DOHH2 (cell line): ENCODE data around the gene VASP.

ENCODE experiments used
- H3F3A ChIP-seq: fragments of 200-600 bp; sonication (generic), shearing (Covaris generic); 2 replicates; pipeline ENCODE4 v1.6.0; 2016; ENCODE audit warnings: antibody characterized with exemption, mild to moderate bottlenecking; ENCODE audit not compliant: control insufficient read depth, insufficient read depth
- H3K27ac ChIP-seq: fragments of 200-600 bp; sonication (generic); 2 replicates; pipeline ENCODE4 v1.5.1; 2014; ENCODE audit warnings: low read depth, mild to moderate bottlenecking, low read length, moderate library complexity
- H3K27me3 ChIP-seq: fragments of 200-600 bp; sonication (generic); 2 replicates; pipeline ENCODE4 v1.6.1; 2014; ENCODE audit warnings: mild to moderate bottlenecking, low read length, mixed read lengths; ENCODE audit not compliant: control insufficient read depth
- H3K36me3 ChIP-seq: fragments of 200-600 bp; sonication (generic); 2 replicates; pipeline ENCODE4 v1.6.1; 2014; ENCODE audit warnings: mild to moderate bottlenecking, low read length, moderate library complexity, mixed read lengths; ENCODE audit not compliant: control insufficient read depth
- H3K4me1 ChIP-seq: fragments of 200-600 bp; sonication (generic); 2 replicates; pipeline ENCODE4 v1.6.1; 2014; ENCODE audit warnings: mild to moderate bottlenecking, low read length, mixed read lengths; ENCODE audit not compliant: control insufficient read depth
- H3K4me2 ChIP-seq: fragments of 200-600 bp; sonication (generic); 2 replicates; pipeline ENCODE4 v1.6.0; 2014; ENCODE audit warnings: mild to moderate bottlenecking, low read length, moderate library complexity
- H3K4me3 ChIP-seq: fragments of 200-600 bp; sonication (generic); 2 replicates; pipeline ENCODE4 v1.5.1; 2014; ENCODE audit warnings: mild to moderate bottlenecking, low read length, mixed read lengths
- H3K79me2 ChIP-seq: fragments of 200-600 bp; sonication (generic); 2 replicates; pipeline ENCODE4 v1.6.1; 2014; ENCODE audit warnings: mild to moderate bottlenecking, low read length, mixed read lengths; ENCODE audit not compliant: control insufficient read depth
- H3K9me2 ChIP-seq: fragments of 200-600 bp; sonication (generic); replicated peaks from 2 replicates; pipeline ENCODE4 v1.6.1; 2014; ENCODE audit warnings: mild to moderate bottlenecking, low read length, mixed read lengths; ENCODE audit not compliant: control insufficient read depth
- H3K9me3 ChIP-seq: fragments of 200-600 bp; sonication (generic); 2 replicates; pipeline ENCODE4 v1.6.1; 2014; ENCODE audit warnings: antibody characterized with exemption, low read length, mixed read lengths; ENCODE audit not compliant: control insufficient read depth, insufficient read depth
- H4K20me1 ChIP-seq: fragments of 200-600 bp; sonication (generic); 2 replicates; pipeline ENCODE4 v1.6.0; 2014; ENCODE audit warnings: low read depth, mild to moderate bottlenecking, antibody characterized with exemption, low read length, moderate library complexity; ENCODE audit not compliant: control insufficient read depth, insufficient read depth
- EZH2phosphoT487 ChIP-seq: fragments of 200-600 bp; sonication (generic); IDR thresholded peaks from 2 replicates; pipeline ENCODE4 v1.6.1; 2017; ENCODE audit warnings: borderline replicate concordance, mild to moderate bottlenecking, antibody characterized with exemption, low read length, moderate library complexity, mixed read lengths
- TF ChIP-seq, protein P1 (sequence below): fragments of 200-600 bp; sonication (generic); IDR thresholded peaks from one replicate; pipeline ENCODE4 v1.5.1; 2014; ENCODE audit warnings: antibody characterized with exemption, mild to moderate bottlenecking, low read depth, low read length; ENCODE audit not compliant: poor library complexity, severe bottlenecking

VASP gene

GRCh38 chr19:45498411-45499195 lies 8.7 kb upstream of the VASP start, which contains the start of gene PPM1N:
PPM1N (plus strand) TSS chr19:45498443; CDS start chr19:45498473, 30 bp downstream.
- Histone ChIP-seq H3K9me2 (no peaks in the 10 kb centered on the region), H3K36me3 (no peaks in the 10 kb centered on the region), H3K79me2 (no peaks in the 10 kb centered on the region), H3F3A (peaks cover 12% of the 10 kb centered on the region), H3K4me2 (peak within 1 kb of the TSS; percentile 99), H3K9me3 (no peaks in the 10 kb centered on the region), H3K4me1 (peaks cover 61% of the 10 kb centered on the region), H3K4me3 (peak within 1 kb of the TSS; percentile 84), H3K27me3 (peaks cover 21% of the 10 kb centered on the region), H3K27ac (peak within 1 kb of the TSS; percentile 46), H4K20me1 (no peaks in the 10 kb centered on the region)
- TF ChIP-seq, protein P1, sequence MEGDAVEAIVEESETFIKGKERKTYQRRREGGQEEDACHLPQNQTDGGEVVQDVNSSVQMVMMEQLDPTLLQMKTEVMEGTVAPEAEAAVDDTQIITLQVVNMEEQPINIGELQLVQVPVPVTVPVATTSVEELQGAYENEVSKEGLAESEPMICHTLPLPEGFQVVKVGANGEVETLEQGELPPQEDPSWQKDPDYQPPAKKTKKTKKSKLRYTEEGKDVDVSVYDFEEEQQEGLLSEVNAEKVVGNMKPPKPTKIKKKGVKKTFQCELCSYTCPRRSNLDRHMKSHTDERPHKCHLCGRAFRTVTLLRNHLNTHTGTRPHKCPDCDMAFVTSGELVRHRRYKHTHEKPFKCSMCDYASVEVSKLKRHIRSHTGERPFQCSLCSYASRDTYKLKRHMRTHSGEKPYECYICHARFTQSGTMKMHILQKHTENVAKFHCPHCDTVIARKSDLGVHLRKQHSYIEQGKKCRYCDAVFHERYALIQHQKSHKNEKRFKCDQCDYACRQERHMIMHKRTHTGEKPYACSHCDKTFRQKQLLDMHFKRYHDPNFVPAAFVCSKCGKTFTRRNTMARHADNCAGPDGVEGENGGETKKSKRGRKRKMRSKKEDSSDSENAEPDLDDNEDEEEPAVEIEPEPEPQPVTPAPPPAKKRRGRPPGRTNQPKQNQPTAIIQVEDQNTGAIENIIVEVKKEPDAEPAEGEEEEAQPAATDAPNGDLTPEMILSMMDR: peak; percentile 50
- TF ChIP-seq EZH2phosphoT487: no peak

- H3K36me3 ChIP-seq: no peaks in the 10 kb centered on the region
- H3K4me1 ChIP-seq: peaks cover 54% of the 10 kb centered on the region
- H3K4me3 ChIP-seq: peak overlapping the region; percentile 64
- H3K79me2 ChIP-seq: no peaks in the 10 kb centered on the region
- no peaks in the 10 kb centered on the region for H3K9me3 ChIP-seq
- TF ChIP-seq, protein P1: no peak
- TF ChIP-seq EZH2phosphoT487: no peak
- peaks cover 9% of the 10 kb centered on the region for H3F3A ChIP-seq
- no peaks in the 10 kb centered on the region for H4K20me1 ChIP-seq
- peak overlapping the region; percentile 99 for H3K4me2 ChIP-seq
- no peak overlapping the region for H3K27ac ChIP-seq
- no peaks in the 10 kb centered on the region for H3K9me2 ChIP-seq
- H3K27me3 ChIP-seq: peaks cover 21% of the 10 kb centered on the region
Measured at GRCh38 chr19:45499196-45500180, 7.8 kb upstream of the VASP start.

DNA sequence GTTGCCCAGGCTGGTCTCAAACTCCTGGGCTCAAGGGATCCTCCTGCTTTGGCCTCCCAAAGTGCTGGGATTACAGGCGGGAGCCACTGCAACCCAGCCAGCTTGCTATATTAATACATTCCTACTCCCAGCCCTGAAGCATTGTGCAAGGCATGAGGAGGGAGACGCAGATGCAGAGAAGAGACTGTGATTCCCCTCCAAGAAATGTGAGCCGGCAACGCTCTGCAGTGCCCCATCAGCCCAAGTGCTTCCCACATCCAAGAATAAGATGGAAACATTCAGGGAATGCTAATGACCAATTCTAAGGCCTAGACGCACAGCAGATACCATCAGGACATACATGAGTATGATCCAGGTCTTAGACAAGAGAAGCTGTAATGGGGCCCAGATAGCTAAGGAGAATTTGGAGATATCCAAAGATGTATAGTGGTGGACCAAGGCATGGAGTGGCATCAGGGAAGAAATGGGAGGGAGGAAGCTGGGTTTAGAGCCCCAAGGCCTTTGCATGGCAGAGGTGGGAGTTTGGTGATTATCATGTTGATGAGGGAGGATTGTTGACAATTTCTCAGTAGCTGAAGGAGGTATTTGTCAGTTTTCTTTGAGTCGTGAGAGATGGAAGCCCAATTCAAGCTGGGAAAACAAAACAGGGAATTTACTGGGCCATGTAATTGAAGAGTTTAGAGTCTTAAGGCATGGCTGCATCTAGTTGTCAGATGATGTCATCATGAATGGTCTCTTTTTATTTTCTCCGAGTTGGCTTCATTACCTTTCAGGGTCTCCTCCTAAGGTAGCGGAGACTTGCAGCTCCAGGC lies 6.2 kb upstream of the VASP start:
- H3K4me2 ChIP-seq: no peak overlapping the region
- H4K20me1 ChIP-seq: no peaks in the 10 kb centered on the region
- H3F3A ChIP-seq: peaks cover 5% of the 10 kb centered on the region
- no peaks in the 10 kb centered on the region for H3K79me2 ChIP-seq
- H3K36me3 ChIP-seq: no peaks in the 10 kb centered on the region
- peaks cover 5% of the 10 kb centered on the region for H3K27me3 ChIP-seq
- peaks cover 59% of the 10 kb centered on the region for H3K4me1 ChIP-seq
- H3K9me2 ChIP-seq: no peaks in the 10 kb centered on the region
- no peaks in the 10 kb centered on the region for H3K9me3 ChIP-seq
- H3K27ac ChIP-seq: no peak overlapping the region
- no peak overlapping the region for H3K4me3 ChIP-seq
- no peak for TF ChIP-seq EZH2phosphoT487
- TF ChIP-seq, protein P1: no peak
